ENCODE results near the gene HBA1. TPM values are rescaled to one million over a fixed set of nuclear protein-coding genes. Genes with fewer than 3 reads are reported as not detected.
"Not testable (repeated sequence)": the region's sequence is repeated elsewhere in the genome, so short reads cannot be mapped to it uniquely, and the experiment has no call there.

HBA1 gene
- polyA plus RNA-seq, 1 donor = 1,043 TPM

DNA sequence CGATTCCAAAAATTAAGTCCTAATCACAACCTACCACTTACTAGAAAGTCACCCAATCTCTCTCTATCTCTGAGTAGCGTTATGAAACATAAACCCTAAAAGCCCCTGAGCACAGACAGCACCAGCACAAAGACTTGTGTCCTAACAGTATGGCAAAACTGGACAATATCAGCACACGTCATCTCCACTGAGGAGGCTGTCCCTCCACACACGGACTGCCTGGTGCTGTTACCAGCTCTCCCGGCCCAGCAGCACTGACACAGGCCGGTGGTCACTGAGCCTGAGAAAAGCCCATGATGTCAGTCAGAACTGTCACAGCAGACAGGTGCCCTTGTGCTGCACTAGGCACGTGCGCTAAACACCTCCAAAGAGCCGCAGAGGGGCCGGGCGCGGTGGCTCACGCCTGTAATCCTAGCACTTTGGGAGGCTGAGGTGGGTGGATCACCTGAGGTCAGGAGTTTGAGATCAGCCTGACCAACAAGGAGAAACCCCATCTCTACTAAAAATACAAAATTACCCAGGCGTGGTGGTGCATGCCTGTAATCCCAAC is 35.2 kb downstream of the HBA1 start:
- not testable (repeated sequence) for DNase-seq

DNA sequence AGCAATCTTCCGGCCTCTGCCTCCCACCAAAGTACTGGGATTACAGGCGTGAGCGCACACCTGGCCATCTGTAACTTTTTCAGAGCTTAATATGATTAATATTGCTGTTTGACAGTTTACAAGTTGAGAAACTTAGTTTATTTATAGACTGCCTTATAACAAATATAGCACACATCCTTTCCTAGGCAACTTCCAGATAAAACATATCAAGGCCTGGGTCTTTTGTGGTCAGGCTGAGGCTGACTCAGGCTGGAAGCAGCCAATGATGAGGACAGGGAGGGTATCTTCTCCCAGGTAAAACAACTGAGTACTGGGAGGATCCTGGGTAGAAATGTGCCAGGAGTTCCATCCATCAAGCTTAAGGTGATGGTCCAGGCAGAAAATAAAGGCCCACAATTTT is 36.5 kb downstream of the HBA1 start:
- DNase-seq = no peak

DNA sequence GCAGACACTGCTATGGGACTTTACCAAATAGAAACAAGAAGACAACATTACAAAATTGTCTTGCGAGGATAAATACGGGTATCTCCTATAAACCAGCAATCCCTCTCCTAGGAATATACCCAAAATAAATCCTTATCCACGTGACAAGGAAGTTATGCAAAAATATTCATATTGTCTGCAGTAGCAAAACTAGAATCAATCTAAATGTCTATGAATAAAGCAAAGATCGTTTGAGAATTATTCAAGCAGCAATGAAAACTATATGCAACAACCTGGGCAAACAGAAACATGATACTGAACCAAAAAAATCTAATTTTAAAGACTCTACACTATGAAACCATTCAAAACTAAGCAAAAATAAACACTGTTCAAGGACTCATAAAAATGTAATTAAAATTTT is 43.5 kb downstream of the HBA1 start:
- DNase-seq = no peak

Other genes starting within 250 kb of the HBA1 start
- 8.4 TPM for gene POLR3K, start 123.1 kb upstream of the HBA1 start, polyA plus RNA-seq (ENCODE audit: insufficient read length)
- 31.2 TPM for gene SNRNP25, start 122.9 kb upstream of the HBA1 start, polyA plus RNA-seq (ENCODE audit: insufficient read length)
- gene RHBDF1, start 104.0 kb upstream of the HBA1 start, polyA plus RNA-seq (ENCODE audit: insufficient read length) = 47.2 TPM
- 29.8 TPM for gene MPG, start 98.5 kb upstream of the HBA1 start, polyA plus RNA-seq (ENCODE audit: insufficient read length)
- 34.9 TPM for gene NPRL3, start 38.0 kb upstream of the HBA1 start, polyA plus RNA-seq (ENCODE audit: insufficient read length)
- gene HBZ, start 24.0 kb upstream of the HBA1 start, polyA plus RNA-seq (ENCODE audit: insufficient read length) = 1.9 TPM
- gene HBM, start 10.7 kb upstream of the HBA1 start, polyA plus RNA-seq (ENCODE audit: insufficient read length) = 9.6 TPM
- gene HBA2, start 3.8 kb upstream of the HBA1 start, polyA plus RNA-seq (ENCODE audit: insufficient read length) = 1,686 TPM
- 1.1 TPM for gene HBQ1, start 3.8 kb downstream of the HBA1 start, polyA plus RNA-seq (ENCODE audit: insufficient read length)
- 64.9 TPM for gene LUC7L, start 52.8 kb downstream of the HBA1 start, polyA plus RNA-seq (ENCODE audit: insufficient read length)
- 44.0 TPM for gene FAM234A, start 58.1 kb downstream of the HBA1 start, polyA plus RNA-seq (ENCODE audit: insufficient read length)
- gene RGS11, start 99.3 kb downstream of the HBA1 start, polyA plus RNA-seq (ENCODE audit: insufficient read length) = 1.6 TPM
- gene ARHGDIG, start 103.9 kb downstream of the HBA1 start, polyA plus RNA-seq (ENCODE audit: insufficient read length) = 0.92 TPM
- gene PDIA2, start 106.5 kb downstream of the HBA1 start, polyA plus RNA-seq (ENCODE audit: insufficient read length) = 0.77 TPM
- gene AXIN1, start 176.0 kb downstream of the HBA1 start, polyA plus RNA-seq (ENCODE audit: insufficient read length) = 12.4 TPM
- gene MRPL28, start 193.9 kb downstream of the HBA1 start, polyA plus RNA-seq (ENCODE audit: insufficient read length) = 47.8 TPM
- gene PGAP6, start 205.3 kb downstream of the HBA1 start, polyA plus RNA-seq (ENCODE audit: insufficient read length) = 29.0 TPM
- 74.0 TPM for gene NME4, start 220.5 kb downstream of the HBA1 start, polyA plus RNA-seq (ENCODE audit: insufficient read length)
- 13.7 TPM for gene DECR2, start 225.2 kb downstream of the HBA1 start, polyA plus RNA-seq (ENCODE audit: insufficient read length)
- 30.0 TPM for gene RAB11FIP3, start 249.0 kb downstream of the HBA1 start, polyA plus RNA-seq (ENCODE audit: insufficient read length)